Esophagus squamous epithelium (tissue), 5 donors: ENCODE measurements around the gene TNNC1. TPM values are rescaled to one million over a fixed set of nuclear protein-coding genes. Genes with fewer than 3 reads are reported as not detected.

Experiments
- DNase-seq: peaks from one replicate; lab custom pipeline; 2025; lab: John Stamatoyannopoulos, UW
- H3K27ac ChIP-seq, 4 donors: fragments of 200-600 bp; sonication (generic); one replicate each; pipeline ENCODE4 v1.5.1; 2016 to 2019; ENCODE audit warnings: mild to moderate bottlenecking in 1 of 4
- H3K27me3 ChIP-seq, 4 donors: fragments of 200-600 bp; sonication (generic); 1 replicate in 3 of 4; 2 replicates in 1 of 4; pipeline versions ENCODE4 v1.5.1 to v1.6.0; 2017 to 2021; ENCODE audit warnings: antibody characterized with exemption in 1 of 4
- H3K36me3 ChIP-seq, 3 donors: fragments of 200-600 bp; sonication (generic); one replicate each; pipeline ENCODE4 v1.5.1; 2016 to 2019
- H3K4me1 ChIP-seq, 3 donors: fragments of 200-600 bp; sonication (generic); one replicate each; pipeline ENCODE4 v1.5.1; 2017 to 2019
- H3K4me3 ChIP-seq, 4 donors: fragments of 200-600 bp; sonication (generic); 1 replicate in 3 of 4; 2 replicates in 1 of 4; pipeline ENCODE4 v1.5.1; 2016 to 2019; ENCODE audit warnings: mild to moderate bottlenecking in 2 of 4, moderate library complexity in 1 of 4
- H3K9me3 ChIP-seq, 3 donors: fragments of 200-600 bp; sonication (generic); one replicate each; pipeline ENCODE4 v1.5.1; 2016 to 2019
- CTCF ChIP-seq, 6 experiments: fragments of 450-650 bp in 4 of 6; fragments of 200-600 bp in 2 of 6; sonication (generic) in 2 of 6; IDR thresholded peaks; one replicate each; pipeline ENCODE4 v1.5.1; 2016 to 2019; ENCODE audit warnings: antibody characterized with exemption in 6 of 6, mild to moderate bottlenecking in 4 of 6, moderate library complexity in 4 of 6
- POLR2A ChIP-seq, 4 donors: fragments of 450-650 bp; IDR thresholded peaks; one replicate each; pipeline ENCODE4 v1.6.1; 2017; ENCODE audit warnings: antibody characterized with exemption in 4 of 4, mild to moderate bottlenecking in 4 of 4, moderate library complexity in 3 of 4
- WGBS, 2 donors: methylation state at CpG; one replicate each; pipeline ENCODE4 v1.1.5; 2018; 5-methylcytosine and 5-hydroxymethylcytosine counted together
- intact Hi-C: fragments of 100-400 bp; cut with DNase I; formaldehyde crosslinking; loops from one replicate; pipeline ENCODE4 v1.15.0; 2022
- total RNA-seq, 4 donors: library from RNA; depleted of rRNA; stranded (reverse); fragments of >200 nt; gene quantifications; one replicate each; pipeline ENCODE4 v1.1.0, GENCODE V29; 2016
- donor health status: DM: yes; HTN: yes; CAD: no.

The TNNC1 gene
- total RNA-seq, 4 donors from 2014 or later: 4.1 TPM; not detected in 3

DNA sequence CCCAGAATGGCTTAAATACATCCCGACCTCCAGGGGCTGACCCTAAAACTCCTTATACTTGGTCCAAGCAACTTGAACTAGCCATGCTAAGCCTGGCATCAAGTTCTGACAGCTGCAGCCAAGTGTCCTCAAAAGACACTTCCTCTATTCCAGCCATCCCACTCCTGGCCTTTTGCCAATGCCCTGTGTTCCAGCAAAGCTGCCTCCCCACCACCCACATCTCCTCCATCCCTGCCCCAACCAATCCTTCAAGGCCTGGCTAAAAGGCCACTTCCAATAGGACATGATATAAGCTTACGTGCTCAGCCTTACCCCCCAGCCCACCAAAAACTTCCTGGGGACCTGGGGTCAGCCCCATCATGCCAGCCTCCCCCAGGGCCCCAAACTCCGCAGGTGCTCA lies 49.9 kb downstream of the TNNC1 start:
- 68 to 100% methylated on average over 1 to 3 of the region's 3 CpGs for WGBS, 2 donors
- Histone ChIP-seq H3K27ac (peak overlapping the region in 2 of 4 donors; percentile 88 to 100), H3K36me3 (peaks cover 31 to 92% (median 63%) of the 10 kb centered on the region in 3 donors), H3K4me1 (peaks cover 15 to 86% (median 44%) of the 10 kb centered on the region in 3 donors), H3K4me3 (no peak overlapping the region), H3K27me3 (no peaks in the 10 kb centered on the region), H3K9me3 (no peaks in the 10 kb centered on the region)
- intact Hi-C loops: no loop called here
- TF ChIP-seq POLR2A (IDR thresholded peaks at IDR 0.05): no peak
- TF ChIP-seq CTCF (IDR thresholded peaks at IDR 0.05): no peak
- DNase-seq: no peak

GRCh38 chr3:52403271-52403841 lies 50.5 kb downstream of the TNNC1 start:
- Histone ChIP-seq H3K4me3 (no peak overlapping the region), H3K27ac (peak overlapping the region in 1 of 4 donors; percentile 48), H3K36me3 (peaks cover 31 to 97% (median 63%) of the 10 kb centered on the region in 3 donors), H3K4me1 (peaks cover 9 to 80% (median 38%) of the 10 kb centered on the region in 3 donors), H3K9me3 (no peaks in the 10 kb centered on the region), H3K27me3 (no peaks in the 10 kb centered on the region)
- intact Hi-C loops: no loop called here
- WGBS, 2 donors: 92 to 93% methylated on average over 11 to 14 of the region's 19 CpGs
- TF ChIP-seq CTCF (IDR thresholded peaks at IDR 0.05) (no peak), POLR2A (IDR thresholded peaks at IDR 0.05) (no peak)
- no peak for DNase-seq

DNA sequence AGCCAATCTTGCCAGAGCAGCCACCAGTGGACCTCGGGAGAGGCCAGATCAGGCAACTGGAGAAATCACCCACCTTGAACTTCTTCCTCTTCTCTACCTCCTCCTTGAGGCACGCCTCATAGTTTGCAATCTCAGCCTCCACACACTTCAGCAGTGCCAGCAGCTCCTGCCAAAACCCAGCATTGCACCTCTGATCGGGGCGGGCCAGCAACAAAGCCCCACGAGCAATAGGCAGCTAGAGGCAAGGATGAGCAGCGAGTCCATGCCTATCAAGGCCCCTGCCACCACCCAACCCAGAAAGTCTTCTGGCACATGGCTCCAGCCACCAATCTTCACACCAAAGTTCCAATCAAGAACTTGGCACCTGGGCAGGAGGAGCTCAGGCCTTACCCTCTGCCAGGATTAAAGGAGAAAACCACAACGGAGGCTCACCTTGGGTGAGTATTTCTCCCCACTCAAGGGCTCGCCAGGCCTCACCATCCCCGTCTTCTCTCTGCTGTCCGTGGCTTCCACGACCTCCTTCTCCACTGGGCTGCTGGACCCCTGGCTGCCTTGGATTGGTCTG lies 51.1 kb downstream of the TNNC1 start:
- Histone ChIP-seq H3K4me1 (peaks cover 8 to 74% (median 32%) of the 10 kb centered on the region in 3 donors), H3K36me3 (peaks cover 31 to 92% (median 63%) of the 10 kb centered on the region in 3 donors), H3K4me3 (no peak overlapping the region), H3K9me3 (no peaks in the 10 kb centered on the region), H3K27me3 (no peaks in the 10 kb centered on the region), H3K27ac (peak overlapping the region in 2 of 4 donors; percentile 34 to 48)
- 41 to 59% methylated on average over 8 to 10 of the region's 11 CpGs for WGBS, 2 donors
- TF ChIP-seq CTCF (IDR thresholded peaks at IDR 0.05) (no peak), POLR2A (IDR thresholded peaks at IDR 0.05) (no peak)
- intact Hi-C loops: no loop called here
- DNase-seq: no peak

DNA sequence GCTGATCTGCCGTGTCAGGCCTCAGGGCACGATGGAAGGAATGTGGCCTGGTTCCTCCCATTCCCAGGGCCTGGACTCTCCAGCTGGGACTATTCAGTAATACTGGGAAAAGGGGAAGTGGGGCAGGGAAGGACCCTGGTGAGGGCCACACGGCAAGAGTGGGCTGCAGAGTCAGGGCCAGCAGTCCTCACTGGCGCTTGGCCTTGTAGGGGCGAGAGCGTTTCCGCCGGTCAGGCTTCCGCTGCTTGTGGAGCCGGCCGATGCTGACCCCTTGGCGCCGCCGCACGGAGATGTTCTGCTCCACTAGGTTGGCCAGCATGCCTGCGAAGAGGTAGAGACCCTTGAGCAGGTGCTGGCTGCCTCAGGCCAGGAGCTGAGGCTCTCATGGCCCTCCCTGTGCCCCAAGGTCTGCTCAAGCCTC lies 51.7 kb downstream of the TNNC1 start:
- TF ChIP-seq CTCF (IDR thresholded peaks at IDR 0.05) (no peak), POLR2A (IDR thresholded peaks at IDR 0.05) (no peak)
- Histone ChIP-seq H3K9me3 (no peaks in the 10 kb centered on the region), H3K36me3 (peaks cover 29 to 85% (median 59%) of the 10 kb centered on the region in 3 donors), H3K4me1 (peaks cover 4 to 68% (median 27%) of the 10 kb centered on the region in 3 donors), H3K4me3 (no peak overlapping the region), H3K27ac (peak overlapping the region in 2 of 4 donors; percentile 34 to 48), H3K27me3 (no peaks in the 10 kb centered on the region)
- no peak for DNase-seq
- 75% methylated on average over 4 of the region's 16 CpGs; no CpG with 5 or more reads in 1 of the 2 donors for WGBS, 2 donors
- intact Hi-C loops: no loop called here

DNA sequence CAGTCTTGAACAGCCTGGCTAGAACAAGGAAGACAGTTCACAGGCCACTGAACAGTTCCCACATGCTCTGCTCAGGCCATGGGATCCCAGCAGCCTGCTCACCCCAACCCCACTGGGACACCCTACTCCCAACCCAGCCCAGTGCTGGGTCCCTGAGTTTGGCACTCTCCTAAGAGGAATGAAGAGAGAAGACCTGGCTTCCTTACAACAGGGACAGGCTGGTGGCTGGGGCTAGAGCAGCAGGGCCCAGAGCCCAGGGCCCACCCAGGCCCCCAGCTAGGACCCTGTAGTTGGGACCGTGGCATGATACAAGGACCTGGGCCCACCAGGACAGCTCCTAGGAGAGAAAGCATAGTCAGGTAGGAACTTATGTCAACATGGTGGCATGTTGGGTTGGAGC lies 52.3 kb downstream of the TNNC1 start:
- WGBS, 2 donors: 100% methylated on average over 1 of the region's 1 CpG; no CpG with 5 or more reads in 1 of the 2 donors
- intact Hi-C loops: no loop called here
- H3K36me3 ChIP-seq: peaks cover 26 to 80% (median 53%) of the 10 kb centered on the region in 3 donors
- no peaks in the 10 kb centered on the region for H3K27me3 ChIP-seq
- TF ChIP-seq POLR2A (IDR thresholded peaks at IDR 0.05): no peak
- no peak for TF ChIP-seq CTCF (IDR thresholded peaks at IDR 0.05)
- H3K9me3 ChIP-seq: no peaks in the 10 kb centered on the region
- no peak for DNase-seq
- H3K4me1 ChIP-seq: peaks cover 4 to 62% (median 21%) of the 10 kb centered on the region in 3 donors
- H3K4me3 ChIP-seq: no peak overlapping the region
- H3K27ac ChIP-seq: no peak overlapping the region
